Endothelial cell (in vitro differentiated cells): ENCODE data around the gene ZNF107. TPM values are rescaled to one million over a fixed set of nuclear protein-coding genes. Genes with fewer than 3 reads are reported as not detected.
"Not testable (repeated sequence)": the region's sequence is repeated elsewhere in the genome, so short reads cannot be mapped to it uniquely, and the experiment has no call there.

Experiments
- DNase-seq: peaks from one replicate; pipeline ENCODE4 v3.0.0; 2021; ENCODE audit warnings: low spot score
- H3K27ac Mint-ChIP-seq: one replicate; pipeline ENCODE4 v1.8.0; 2021; ENCODE audit warnings: mixed read lengths, inconsistent platforms; ENCODE audit not compliant: unreplicated experiment
- H3K27me3 Mint-ChIP-seq: one replicate; pipeline ENCODE4 v1.8.0; 2021; ENCODE audit warnings: mild to moderate bottlenecking, moderate library complexity, mixed read lengths, inconsistent platforms; ENCODE audit not compliant: unreplicated experiment
- H3K36me3 Mint-ChIP-seq: one replicate; pipeline ENCODE4 v1.8.0; 2021; ENCODE audit warnings: mild to moderate bottlenecking, low read depth, mixed read lengths, inconsistent platforms; ENCODE audit not compliant: unreplicated experiment
- H3K4me1 Mint-ChIP-seq: one replicate; pipeline ENCODE4 v1.8.0; 2021; ENCODE audit warnings: mild to moderate bottlenecking, mixed read lengths, inconsistent platforms; ENCODE audit not compliant: unreplicated experiment
- H3K4me3 Mint-ChIP-seq: one replicate; pipeline ENCODE4 v1.8.0; 2021; ENCODE audit warnings: mild to moderate bottlenecking, mixed read lengths, inconsistent platforms; ENCODE audit not compliant: unreplicated experiment
- H3K9me3 Mint-ChIP-seq: one replicate; pipeline ENCODE4 v1.8.0; 2021; ENCODE audit warnings: mixed read lengths, inconsistent platforms; ENCODE audit not compliant: unreplicated experiment
- total RNA-seq: library from RNA; stranded (reverse); fragmentation: NEBNext Ultra II Directional; extraction: Animal tissue kit (Norgen Biotek cat#: 25700); gene quantifications from one replicate; pipeline ENCODE4 v1.2.1, GENCODE V29; 2021; ENCODE audit not compliant: unreplicated experiment
- TF ChIP-seq, protein P1 (sequence below): fragments of 200-600 bp; sonication (generic); IDR thresholded peaks from one replicate; pipeline ENCODE4 v1.5.0; 2021; ENCODE audit warnings: antibody characterized with exemption; ENCODE audit not compliant: unreplicated experiment

ZNF107 gene
- total RNA-seq, 1 donor from 2014 or later = 10.4 TPM

GRCh38 chr7:64686493-64687184 is 20.7 kb downstream of the ZNF107 start:
- H3K27me3 Mint-ChIP-seq = peaks cover 3% of the 10 kb centered on the region
- H3K4me3 Mint-ChIP-seq = peak overlapping the region; percentile 32
- peaks cover 24% of the 10 kb centered on the region for H3K36me3 Mint-ChIP-seq
- H3K27ac Mint-ChIP-seq = no peak overlapping the region
- H3K4me1 Mint-ChIP-seq = no peaks in the 10 kb centered on the region
- no peaks in the 10 kb centered on the region for H3K9me3 Mint-ChIP-seq
- DNase-seq = no peak
- TF ChIP-seq, protein P1, sequence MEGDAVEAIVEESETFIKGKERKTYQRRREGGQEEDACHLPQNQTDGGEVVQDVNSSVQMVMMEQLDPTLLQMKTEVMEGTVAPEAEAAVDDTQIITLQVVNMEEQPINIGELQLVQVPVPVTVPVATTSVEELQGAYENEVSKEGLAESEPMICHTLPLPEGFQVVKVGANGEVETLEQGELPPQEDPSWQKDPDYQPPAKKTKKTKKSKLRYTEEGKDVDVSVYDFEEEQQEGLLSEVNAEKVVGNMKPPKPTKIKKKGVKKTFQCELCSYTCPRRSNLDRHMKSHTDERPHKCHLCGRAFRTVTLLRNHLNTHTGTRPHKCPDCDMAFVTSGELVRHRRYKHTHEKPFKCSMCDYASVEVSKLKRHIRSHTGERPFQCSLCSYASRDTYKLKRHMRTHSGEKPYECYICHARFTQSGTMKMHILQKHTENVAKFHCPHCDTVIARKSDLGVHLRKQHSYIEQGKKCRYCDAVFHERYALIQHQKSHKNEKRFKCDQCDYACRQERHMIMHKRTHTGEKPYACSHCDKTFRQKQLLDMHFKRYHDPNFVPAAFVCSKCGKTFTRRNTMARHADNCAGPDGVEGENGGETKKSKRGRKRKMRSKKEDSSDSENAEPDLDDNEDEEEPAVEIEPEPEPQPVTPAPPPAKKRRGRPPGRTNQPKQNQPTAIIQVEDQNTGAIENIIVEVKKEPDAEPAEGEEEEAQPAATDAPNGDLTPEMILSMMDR = no peak

DNA sequence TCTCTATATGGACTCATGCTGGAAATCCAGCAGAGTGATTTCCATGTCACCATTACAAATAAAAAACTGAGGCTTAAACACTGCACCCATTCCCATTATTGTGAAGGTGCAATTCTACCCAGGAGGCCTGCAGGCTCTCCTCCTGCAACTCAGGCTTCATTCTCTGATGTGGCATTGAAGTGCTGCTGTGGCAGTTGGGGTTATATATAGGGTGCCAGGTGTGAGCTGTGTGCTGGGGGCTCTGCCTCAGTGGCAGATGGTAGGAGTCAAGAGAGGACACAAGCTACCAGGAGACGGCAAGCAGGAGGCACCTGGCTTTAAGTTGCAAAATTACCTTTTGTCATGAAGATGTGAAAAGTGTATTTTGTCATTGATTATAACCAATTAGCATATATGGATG is 21.3 kb downstream of the ZNF107 start:
- Mint-ChIP-seq H3K4me3 (no peak overlapping the region), H3K27me3 (peaks cover 3% of the 10 kb centered on the region), H3K9me3 (no peaks in the 10 kb centered on the region), H3K4me1 (no peaks in the 10 kb centered on the region), H3K36me3 (peaks cover 30% of the 10 kb centered on the region), H3K27ac (no peak overlapping the region)
- TF ChIP-seq, protein P1 = no peak
- no peak for DNase-seq

DNA sequence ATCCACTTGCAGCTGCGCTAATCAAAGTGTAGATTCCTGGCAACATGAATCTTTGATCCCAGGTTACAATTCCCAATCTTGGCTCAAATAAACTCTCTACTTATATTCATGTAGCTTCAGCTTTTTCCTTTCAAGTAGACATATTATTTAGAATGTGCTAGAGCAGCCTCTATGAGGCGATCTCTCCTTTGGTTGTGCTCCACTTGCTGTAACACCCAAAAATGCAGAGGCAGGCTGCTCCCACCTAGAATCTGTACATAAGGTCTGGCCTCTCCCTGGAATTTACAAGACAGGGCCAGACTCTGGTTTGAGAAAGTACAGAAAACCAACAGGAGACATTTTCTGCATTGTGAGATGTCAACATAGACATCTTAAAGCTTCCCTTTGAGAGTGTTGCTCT is 23.1 kb downstream of the ZNF107 start:
- no peak overlapping the region for H3K27ac Mint-ChIP-seq
- no peaks in the 10 kb centered on the region for H3K9me3 Mint-ChIP-seq
- DNase-seq = no peak
- H3K27me3 Mint-ChIP-seq = peaks cover 3% of the 10 kb centered on the region
- H3K4me1 Mint-ChIP-seq = no peaks in the 10 kb centered on the region
- peaks cover 36% of the 10 kb centered on the region for H3K36me3 Mint-ChIP-seq
- TF ChIP-seq, protein P1 = no peak
- no peak overlapping the region for H3K4me3 Mint-ChIP-seq

- Mint-ChIP-seq H3K4me3 (no peak overlapping the region), H3K36me3 (peaks cover 26% of the 10 kb centered on the region), H3K9me3 (no peaks in the 10 kb centered on the region), H3K4me1 (no peaks in the 10 kb centered on the region), H3K27ac (no peak overlapping the region), H3K27me3 (no peaks in the 10 kb centered on the region)
- TF ChIP-seq, protein P1 = no peak
- no peak for DNase-seq
Measured at GRCh38 chr7:64691831-64692230, 25.9 kb downstream of the ZNF107 start.

GRCh38 chr7:64697863-64698262 is 31.9 kb downstream of the ZNF107 start:
- H3K4me3 Mint-ChIP-seq = peak overlapping the region; percentile 31
- H3K4me1 Mint-ChIP-seq, DNase-seq, H3K27me3 Mint-ChIP-seq, H3K9me3 Mint-ChIP-seq, H3K27ac Mint-ChIP-seq: not testable (repeated sequence)
- H3K36me3 Mint-ChIP-seq = peaks cover 30% of the 10 kb centered on the region
